HepG2 (cell line): Measurements from ENCODE around the gene SLC15A1. TPM values are rescaled to one million over a fixed set of nuclear protein-coding genes. Genes with fewer than 3 reads are reported as not detected.

Experiments used
- FOXO1 ChIP-seq: sonication (generic); formaldehyde crosslinking; IDR thresholded peaks from 2 replicates; pipeline ENCODE4 v1.4.0; 2020; ENCODE audit warnings: missing genetic modification reagents
- NFE2L2 ChIP-seq: fragments of 150-350 bp; IDR thresholded peaks from 2 replicates; pipeline ENCODE4 v1.6.1; 2014; ENCODE audit warnings: low read length
- PRDM15 ChIP-seq: sonication (generic); formaldehyde crosslinking; IDR thresholded peaks from 2 replicates; pipeline ENCODE4 v1.4.0; 2020; ENCODE audit warnings: missing genetic modification reagents
- REXO4 ChIP-seq: sonication (generic); formaldehyde crosslinking; IDR thresholded peaks from 2 replicates; pipeline ENCODE4 v1.8.0; 2022; ENCODE audit warnings: missing genetic modification reagents, mild to moderate bottlenecking, borderline replicate concordance
- SALL1 ChIP-seq: sonication (generic); formaldehyde crosslinking; IDR thresholded peaks from 2 replicates; pipeline ENCODE4 v1.8.0; 2022; ENCODE audit warnings: mild to moderate bottlenecking, missing genetic modification reagents
- SOX6 ChIP-seq, 2 experiments: fragments of 450-650 bp in 1 of 2; sonication (generic) in 1 of 2; formaldehyde crosslinking in 1 of 2; IDR thresholded peaks; 2 replicates each; pipeline versions ENCODE4 v1.4.0 to v1.6.1; 2017 to 2020; ENCODE audit warnings: antibody characterized with exemption in 1 of 2, mild to moderate bottlenecking in 1 of 2, missing genetic modification reagents in 1 of 2
- polyA plus RNA-seq, 8 experiments: library from polyadenylated mRNA; depleted of rRNA in 3 of 8; stranded (reverse) in 7 of 8; unstranded in 1 of 8; fragments of >200 nt; fragmentation: Illumina TruSeq in 4 of 8; extraction: Trizol in 4 of 8; gene quantifications; 2 replicates each; pipeline versions ENCODE4 v1.2.1 to v1.2.3, GENCODE V29; 2011 to 2016; ENCODE audit warnings: low read depth in 4 of 8, missing spikeins in 1 of 8, mixed read lengths in 1 of 8; ENCODE audit not compliant: insufficient read depth in 1 of 8
- total RNA-seq, 5 experiments: library from RNA; depleted of rRNA; stranded (reverse); fragments of >200 nt; fragmentation: Illumina TruSeq; extraction: Trizol; gene quantifications; 2 replicates each; pipeline ENCODE4 v1.2.3, GENCODE V29; 2016; ENCODE audit warnings: low read depth in 1 of 5
- TF ChIP-seq, protein P1 (sequence below): sonication (generic); formaldehyde crosslinking; IDR thresholded peaks from 2 replicates; pipeline ENCODE4 v1.5.0; 2020; ENCODE audit warnings: missing genetic modification reagents
- TF ChIP-seq, protein P2 (sequence below): sonication (generic); formaldehyde crosslinking; IDR thresholded peaks from 2 replicates; pipeline ENCODE4 v1.5.0; 2020; ENCODE audit warnings: missing genetic modification reagents

The SLC15A1 gene
- total and polyA plus RNA-seq, 2 of the 13 experiments (the other 11 are each of a cell fraction or from before 2014, with no cell fraction given): 0.17 to 0.20 TPM

DNA sequence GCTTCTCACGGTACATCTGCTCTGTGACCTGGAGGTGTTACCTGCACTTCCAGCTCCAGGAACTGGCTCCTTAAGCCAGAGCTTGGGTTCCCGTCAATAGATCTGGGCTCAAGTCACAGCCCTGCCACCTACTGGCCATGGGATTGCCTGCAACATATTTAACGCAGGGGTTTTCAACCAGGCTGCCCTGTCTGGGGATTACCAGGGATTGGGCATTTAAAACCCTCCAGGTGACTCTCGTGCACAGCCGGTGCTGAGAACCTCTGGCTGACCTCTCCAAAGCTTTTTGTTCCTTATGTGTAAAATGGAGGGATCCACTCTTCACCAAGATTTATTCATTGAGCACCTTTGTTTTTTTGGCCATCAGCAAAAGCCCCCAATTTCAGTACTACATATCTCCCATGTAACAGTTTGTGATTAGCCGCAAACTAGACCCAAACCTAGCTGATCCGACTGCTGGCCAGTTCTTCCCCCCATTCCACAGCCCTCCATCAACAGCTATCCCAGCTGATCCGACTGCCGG is 98.9 kb downstream of the SLC15A1 start (continued):
- TF ChIP-seq, protein P1, sequence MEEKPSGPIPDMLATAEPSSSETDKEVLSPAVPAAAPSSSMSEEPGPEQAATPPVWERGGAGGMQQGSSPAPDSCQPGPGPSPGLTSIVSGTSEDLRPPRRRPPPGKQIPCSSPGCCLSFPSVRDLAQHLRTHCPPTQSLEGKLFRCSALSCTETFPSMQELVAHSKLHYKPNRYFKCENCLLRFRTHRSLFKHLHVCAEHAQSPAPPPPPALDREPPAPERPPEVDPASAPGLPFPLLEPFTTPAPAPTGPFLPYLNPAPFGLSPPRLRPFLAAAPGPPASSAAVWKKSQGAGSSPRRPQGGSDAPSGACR (CRISPR knock-in tag): no peak
- peak; percentile 53; the same call in 1 of the 2 replicates for TF ChIP-seq PRDM15 (CRISPR knock-in tag)
- no peak for TF ChIP-seq NFE2L2
- 0 out of 2 replicates have a peak, but pooled peaks have one; percentile 32 for TF ChIP-seq SALL1 (CRISPR knock-in tag)
- TF ChIP-seq, protein P2, sequence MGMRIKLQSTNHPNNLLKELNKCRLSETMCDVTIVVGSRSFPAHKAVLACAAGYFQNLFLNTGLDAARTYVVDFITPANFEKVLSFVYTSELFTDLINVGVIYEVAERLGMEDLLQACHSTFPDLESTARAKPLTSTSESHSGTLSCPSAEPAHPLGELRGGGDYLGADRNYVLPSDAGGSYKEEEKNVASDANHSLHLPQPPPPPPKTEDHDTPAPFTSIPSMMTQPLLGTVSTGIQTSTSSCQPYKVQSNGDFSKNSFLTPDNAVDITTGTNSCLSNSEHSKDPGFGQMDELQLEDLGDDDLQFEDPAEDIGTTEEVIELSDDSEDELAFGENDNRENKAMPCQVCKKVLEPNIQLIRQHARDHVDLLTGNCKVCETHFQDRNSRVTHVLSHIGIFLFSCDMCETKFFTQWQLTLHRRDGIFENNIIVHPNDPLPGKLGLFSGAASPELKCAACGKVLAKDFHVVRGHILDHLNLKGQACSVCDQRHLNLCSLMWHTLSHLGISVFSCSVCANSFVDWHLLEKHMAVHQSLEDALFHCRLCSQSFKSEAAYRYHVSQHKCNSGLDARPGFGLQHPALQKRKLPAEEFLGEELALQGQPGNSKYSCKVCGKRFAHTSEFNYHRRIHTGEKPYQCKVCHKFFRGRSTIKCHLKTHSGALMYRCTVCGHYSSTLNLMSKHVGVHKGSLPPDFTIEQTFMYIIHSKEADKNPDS: no peak
- no peak for TF ChIP-seq FOXO1 (CRISPR knock-in tag)
- no peak for TF ChIP-seq REXO4 (CRISPR knock-in tag)
- TF ChIP-seq SOX6 (IDR thresholded peaks at IDR 0.05): no peak
- 0 out of 2 replicates have a peak, but pooled peaks have one; percentile 19 for TF ChIP-seq SOX6 (CRISPR knock-in tag; IDR thresholded peaks at IDR 0.05)
